Measurements from ENCODE around the gene SEMA3A.

DNA sequence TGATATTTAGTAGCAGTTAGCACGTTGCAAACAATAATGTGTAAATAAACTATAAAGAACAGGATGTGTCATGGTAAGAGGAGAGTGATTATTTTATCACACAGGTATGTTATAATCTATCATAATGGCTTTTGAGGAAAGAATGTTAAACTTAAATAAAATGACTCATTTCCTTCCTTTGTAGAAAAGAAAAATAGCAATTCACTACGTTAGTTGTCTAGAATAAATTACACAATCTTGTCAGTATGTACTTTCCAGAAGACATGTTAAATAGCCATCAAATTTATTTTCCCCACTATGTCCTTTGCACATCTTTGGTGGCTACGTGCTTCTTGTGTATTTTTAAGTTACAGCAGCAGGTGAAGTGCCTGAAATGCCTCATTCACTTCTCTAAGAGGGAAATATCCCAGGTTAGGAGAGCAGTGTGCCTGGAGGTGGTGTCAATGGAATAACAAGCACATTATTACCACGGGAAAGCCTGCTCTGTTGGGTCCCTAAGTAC is 133.8 kb downstream of the SEMA3A start:
- TF ChIP-seq POLR2A (IDR thresholded peaks at IDR 0.05) (no peak), POLR2AphosphoS5 (IDR thresholded peaks at IDR 0.05) (no peak), EP300 (IDR thresholded peaks at IDR 0.05) (no peak)
- TF ChIP-seq, protein P1, sequence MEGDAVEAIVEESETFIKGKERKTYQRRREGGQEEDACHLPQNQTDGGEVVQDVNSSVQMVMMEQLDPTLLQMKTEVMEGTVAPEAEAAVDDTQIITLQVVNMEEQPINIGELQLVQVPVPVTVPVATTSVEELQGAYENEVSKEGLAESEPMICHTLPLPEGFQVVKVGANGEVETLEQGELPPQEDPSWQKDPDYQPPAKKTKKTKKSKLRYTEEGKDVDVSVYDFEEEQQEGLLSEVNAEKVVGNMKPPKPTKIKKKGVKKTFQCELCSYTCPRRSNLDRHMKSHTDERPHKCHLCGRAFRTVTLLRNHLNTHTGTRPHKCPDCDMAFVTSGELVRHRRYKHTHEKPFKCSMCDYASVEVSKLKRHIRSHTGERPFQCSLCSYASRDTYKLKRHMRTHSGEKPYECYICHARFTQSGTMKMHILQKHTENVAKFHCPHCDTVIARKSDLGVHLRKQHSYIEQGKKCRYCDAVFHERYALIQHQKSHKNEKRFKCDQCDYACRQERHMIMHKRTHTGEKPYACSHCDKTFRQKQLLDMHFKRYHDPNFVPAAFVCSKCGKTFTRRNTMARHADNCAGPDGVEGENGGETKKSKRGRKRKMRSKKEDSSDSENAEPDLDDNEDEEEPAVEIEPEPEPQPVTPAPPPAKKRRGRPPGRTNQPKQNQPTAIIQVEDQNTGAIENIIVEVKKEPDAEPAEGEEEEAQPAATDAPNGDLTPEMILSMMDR (IDR thresholded peaks at IDR 0.05), result no peak

Data from sigmoid colon (tissue), 4 donors.